ENCODE results near the gene SLC39A8. TPM values are rescaled to one million over a fixed set of nuclear protein-coding genes. Genes with fewer than 3 reads are reported as not detected.
"Not testable (repeated sequence)": the region's sequence is repeated elsewhere in the genome, so short reads cannot be mapped to it uniquely, and the experiment has no call there.

SLC39A8 gene
- total RNA-seq, 6 experiments from 2014 or later, result 0.38 to 2.6 (median 1.7) TPM

GRCh38 chr4:102386966-102387365, 41.7 kb upstream of the SLC39A8 start:
- Mint-ChIP-seq H3K36me3 (ENCODE audit: low read depth) (no peaks in the 10 kb centered on the region), H3K4me1 (ENCODE audit: low read depth) (peaks cover 10% of the 10 kb centered on the region), H3K27ac (no peak overlapping the region), H3K27me3 (ENCODE audit: insufficient read depth) (peaks cover 11% of the 10 kb centered on the region), H3K4me3 (no peak overlapping the region), H3K9me3 (no peaks in the 10 kb centered on the region)
- no peak for TF ChIP-seq CTCF (IDR thresholded peaks at IDR 0.05)
- no peak for DNase-seq

GRCh38 chr4:102380253-102380652, 35.0 kb upstream of the SLC39A8 start:
- H3K4me1 Mint-ChIP-seq (ENCODE audit: low read depth); H3K27ac Mint-ChIP-seq; DNase-seq; H3K36me3 Mint-ChIP-seq (ENCODE audit: low read depth); H3K9me3 Mint-ChIP-seq: not testable (repeated sequence)
- peaks cover 16% of the 10 kb centered on the region for H3K27me3 Mint-ChIP-seq (ENCODE audit: insufficient read depth)
- H3K4me3 Mint-ChIP-seq, result peak overlapping the region; percentile 2; the same call in 1 of the 2 replicates

- Mint-ChIP-seq H3K9me3 (no peaks in the 10 kb centered on the region), H3K27ac (no peak overlapping the region), H3K4me1 (ENCODE audit: low read depth) (no peaks in the 10 kb centered on the region), H3K27me3 (ENCODE audit: insufficient read depth) (peaks cover 5% of the 10 kb centered on the region), H3K4me3 (no peak overlapping the region), H3K36me3 (ENCODE audit: low read depth) (no peaks in the 10 kb centered on the region)
- TF ChIP-seq CTCF (IDR thresholded peaks at IDR 0.05), result no peak
- no peak for DNase-seq
Measured at GRCh38 chr4:102362922-102363432, 17.7 kb upstream of the SLC39A8 start.

- Mint-ChIP-seq H3K27me3 (ENCODE audit: insufficient read depth) (peaks cover 1% of the 10 kb centered on the region), H3K27ac (no peak overlapping the region), H3K9me3 (no peaks in the 10 kb centered on the region), H3K36me3 (ENCODE audit: low read depth) (no peaks in the 10 kb centered on the region), H3K4me3 (no peak overlapping the region), H3K4me1 (ENCODE audit: low read depth) (no peaks in the 10 kb centered on the region)
- TF ChIP-seq CTCF (IDR thresholded peaks at IDR 0.05), result no peak
- DNase-seq, result no peak
Measured at GRCh38 chr4:102358128-102358527, 12.8 kb upstream of the SLC39A8 start.

GRCh38 chr4:102357637-102358036, 12.4 kb upstream of the SLC39A8 start:
- H3K27ac Mint-ChIP-seq; H3K4me3 Mint-ChIP-seq; H3K4me1 Mint-ChIP-seq (ENCODE audit: low read depth); H3K9me3 Mint-ChIP-seq; H3K27me3 Mint-ChIP-seq (ENCODE audit: insufficient read depth); DNase-seq; H3K36me3 Mint-ChIP-seq (ENCODE audit: low read depth): not testable (repeated sequence)

- Mint-ChIP-seq H3K27ac (no peak overlapping the region), H3K4me1 (ENCODE audit: low read depth) (no peaks in the 10 kb centered on the region)
Measured at GRCh38 chr4:102356562-102357202, 11.4 kb upstream of the SLC39A8 start.

More at GRCh38 chr4:102356562-102357202, 11.4 kb upstream of the SLC39A8 start:
- Mint-ChIP-seq H3K9me3 (no peaks in the 10 kb centered on the region), H3K4me3 (no peak overlapping the region), H3K27me3 (ENCODE audit: insufficient read depth) (peaks cover 4% of the 10 kb centered on the region), H3K36me3 (ENCODE audit: low read depth) (no peaks in the 10 kb centered on the region)
- DNase-seq, result no peak
- TF ChIP-seq CTCF (IDR thresholded peaks at IDR 0.05), result no peak

Measured in HFFc6 (cell line).